Transverse colon (tissue), 4 donors: ENCODE measurements around the gene SLC25A29. TPM values are rescaled to one million over a fixed set of nuclear protein-coding genes. Genes with fewer than 3 reads are reported as not detected.
"Not testable (repeated sequence)": the region's sequence is repeated elsewhere in the genome, so short reads cannot be mapped to it uniquely, and the experiment has no call there.

Experiments
- DNase-seq: peaks from one replicate; pipeline ENCODE4 v3.0.0-alpha.2; 2019
- H3K27ac ChIP-seq, 4 donors: fragments of 200-600 bp; sonication (generic); 2 replicates each; pipeline ENCODE4 v1.5.1; 2016 to 2018; ENCODE audit warnings: inconsistent platforms in 4 of 4
- H3K27me3 ChIP-seq: fragments of 200-600 bp; sonication (generic); 2 replicates; pipeline ENCODE4 v1.5.1; 2017; ENCODE audit warnings: inconsistent platforms
- H3K36me3 ChIP-seq, 4 donors: fragments of 200-600 bp; sonication (generic); 2 replicates each; pipeline ENCODE4 v1.5.1; 2017 to 2019; ENCODE audit warnings: inconsistent platforms in 4 of 4
- H3K4me1 ChIP-seq, 4 donors: fragments of 200-600 bp; sonication (generic); 2 replicates each; pipeline ENCODE4 v1.5.1; 2017 to 2020; ENCODE audit warnings: inconsistent platforms in 4 of 4
- H3K4me3 ChIP-seq, 4 donors: fragments of 200-600 bp; sonication (generic); 1 replicate in 1 of 4; 2 replicates in 3 of 4; pipeline versions ENCODE4 v1.5.1 to v1.6.1; 2017 to 2019; ENCODE audit warnings: inconsistent platforms in 4 of 4
- H3K9me3 ChIP-seq, 2 donors: fragments of 200-600 bp; sonication (generic); 2 replicates each; pipeline ENCODE4 v1.5.1; 2017 to 2019; ENCODE audit warnings: inconsistent platforms in 2 of 2
- CTCF ChIP-seq, 5 experiments: fragments of 200-600 bp in 3 of 5; fragments of 450-650 bp in 2 of 5; sonication (generic) in 3 of 5; IDR thresholded peaks; 1 replicate in 2 of 5; 2 replicates in 3 of 5; pipeline ENCODE4 v1.5.1; 2016 to 2017; ENCODE audit warnings: antibody characterized with exemption in 5 of 5, inconsistent platforms in 3 of 5, mild to moderate bottlenecking in 2 of 5, moderate library complexity in 1 of 5
- EP300 ChIP-seq: sonication (generic); formaldehyde crosslinking; IDR thresholded peaks from one replicate; pipeline ENCODE4 v1.6.1; 2017; ENCODE audit warnings: antibody characterized with exemption, low read depth
- POLR2A ChIP-seq: fragments of 450-650 bp; IDR thresholded peaks from one replicate; pipeline ENCODE4 v1.6.1; 2016; ENCODE audit warnings: antibody characterized with exemption, mild to moderate bottlenecking, moderate library complexity
- POLR2AphosphoS5 ChIP-seq, 3 donors: sonication (generic); formaldehyde crosslinking; IDR thresholded peaks; one replicate each; pipeline ENCODE4 v1.6.1; 2016; ENCODE audit warnings: antibody characterized with exemption in 3 of 3
- WGBS, 2 donors: methylation state at CpG; one replicate each; pipeline ENCODE4 v1.1.5; 2018; ENCODE audit warnings: low coverage in 1 of 2; 5-methylcytosine and 5-hydroxymethylcytosine counted together
- in situ Hi-C, 4 donors: fragments of 200-750 bp; cut with MboI; loops; one replicate each; pipeline versions ENCODE4 v1.15.0 to v1.15.1; 2017; ENCODE audit warnings: low sequenced_read_pairs in 3 of 4, low pct_ligation_motif_present in 1 of 4, low pct_unique_long_range_greater_than_20kb in 1 of 4
- intact Hi-C: fragments of 100-400 bp; cut with DNase I; formaldehyde crosslinking; loops from one replicate; pipeline ENCODE4 v1.15.1; 2023; ENCODE audit warnings: low total_unique reads
- total RNA-seq, 4 donors: library from RNA; depleted of rRNA; stranded (reverse); fragments of >200 nt; gene quantifications; one replicate each; pipeline ENCODE4 v1.1.0, GENCODE V29; 2016

SLC25A29 gene
- total RNA-seq, 4 donors from 2014 or later, result 16.8 to 62.7 (median 19.7) TPM

- intact Hi-C loops (loop anchor here (5.0 kb wide), 1 partner anchor 36 kb away; no protein-coding TSS in a partner anchor), in situ Hi-C loops (no loop called here)
- Histone ChIP-seq H3K36me3 (no peaks in the 10 kb centered on the region), H3K27me3 (peaks cover 7% of the 10 kb centered on the region), H3K9me3 (no peaks in the 10 kb centered on the region), H3K4me3 (no peak overlapping the region), H3K4me1 (peaks cover 0 to 9% (median 4%) of the 10 kb centered on the region in 4 donors), H3K27ac (no peak overlapping the region)
- no peak for DNase-seq
- 65% methylated on average over 10 of the region's 10 CpGs; no CpG with 5 or more reads in 1 of the 2 donors for WGBS, 2 donors
- TF ChIP-seq POLR2A (no peak), CTCF (IDR thresholded peaks at IDR 0.05) (no peak), EP300 (no peak), POLR2AphosphoS5 (IDR thresholded peaks at IDR 0.05) (no peak)
Measured at GRCh38 chr14:100312877-100313400, 6.7 kb upstream of the SLC25A29 start.

- not testable (repeated sequence) for H3K4me3 ChIP-seq
Measured at GRCh38 chr14:100312110-100312876, 6.0 kb upstream of the SLC25A29 start.

GRCh38 chr14:100309028-100309737 is 2.9 kb upstream of the SLC25A29 start:
- H3K27me3 ChIP-seq, result peaks cover 7% of the 10 kb centered on the region
- in situ Hi-C loops, result no loop called here
- H3K27ac ChIP-seq, result no peak overlapping the region
- H3K4me1 ChIP-seq, result peaks cover 10 to 34% (median 24%) of the 10 kb centered on the region in 4 donors
- TF ChIP-seq EP300, result no peak
- TF ChIP-seq CTCF (IDR thresholded peaks at IDR 0.05), result no peak
- TF ChIP-seq POLR2AphosphoS5 (IDR thresholded peaks at IDR 0.05), result no peak
- no peak for TF ChIP-seq POLR2A
- H3K36me3 ChIP-seq, result no peaks in the 10 kb centered on the region
- no peak for DNase-seq
- intact Hi-C loops, result loop anchor here (5.0 kb wide), 1 partner anchor 68 kb away; the partner anchor contains the start of gene WDR25
- no peak overlapping the region for H3K4me3 ChIP-seq
- 70 to 100% methylated on average over 2 to 8 of the region's 8 CpGs for WGBS, 2 donors
- H3K9me3 ChIP-seq, result no peaks in the 10 kb centered on the region

More at GRCh38 chr14:100312110-100312876, 6.0 kb upstream of the SLC25A29 start:
- DNase-seq, in situ Hi-C loops, H3K27ac ChIP-seq, H3K36me3 ChIP-seq, H3K9me3 ChIP-seq, H3K27me3 ChIP-seq: not testable (repeated sequence)
- 10 to 21% methylated on average over 7 to 18 of the region's 18 CpGs for WGBS, 2 donors
- peaks cover 0 to 10% (median 5%) of the 10 kb centered on the region in 4 donors for H3K4me1 ChIP-seq
- intact Hi-C loops, result loop anchor here (5.0 kb wide), 1 partner anchor 35 kb away; no protein-coding TSS in a partner anchor

- 78 to 85% methylated on average over 5 to 6 of the region's 6 CpGs for WGBS, 2 donors
- H3K36me3 ChIP-seq, H3K4me3 ChIP-seq, H3K27ac ChIP-seq, H3K9me3 ChIP-seq, H3K27me3 ChIP-seq, DNase-seq, in situ Hi-C loops: not testable (repeated sequence)
- intact Hi-C loops, result loop anchor here (5.0 kb wide), 1 partner anchor 69 kb away; the partner anchor contains the start of gene WDR25
- H3K4me1 ChIP-seq, result peaks cover 10 to 37% (median 25%) of the 10 kb centered on the region in 4 donors
Measured at GRCh38 chr14:100308427-100308792, 2.2 kb upstream of the SLC25A29 start.
